Measurements from ENCODE around the gene ALK.

The ALK gene

GRCh38 chr2:29597035-29597434 is 324.4 kb downstream of the ALK start:
- Histone ChIP-seq H2AFZ (ENCODE audit: low read depth, low read length) (no peak overlapping the region), H3K79me2 (ENCODE audit: low read length) (no peaks in the 10 kb centered on the region), H3K4me3 (ENCODE audit: low read length) (no peak overlapping the region)

GRCh38 chr2:29596584-29596983 is 324.8 kb downstream of the ALK start:
- Histone ChIP-seq H3K4me1 (ENCODE audit: low read length) (no peaks in the 10 kb centered on the region), H3K9ac (ENCODE audit: low read length) (no peak overlapping the region), H3K79me2 (ENCODE audit: low read length) (no peaks in the 10 kb centered on the region), H2AFZ (ENCODE audit: low read depth, low read length) (no peak overlapping the region), H3K27ac (ENCODE audit: low read length) (no peak overlapping the region), H3K4me3 (ENCODE audit: low read length) (no peak overlapping the region), H3K36me3 (replicated peaks; ENCODE audit: low read depth, low read length) (no peaks in the 10 kb centered on the region), H3K4me2 (ENCODE audit: low read length) (no peak overlapping the region), H4K20me1 (ENCODE audit: insufficient read depth, low read length) (no peaks in the 10 kb centered on the region), H3K27me3 (ENCODE audit: low read depth, low read length) (peaks cover 5% of the 10 kb centered on the region; the same call in 1 of the 2 replicates), H3K9me3 (ENCODE audit: insufficient read depth, low read length) (no peaks in the 10 kb centered on the region)
- TF ChIP-seq EZH2phosphoT487 (IDR thresholded peaks at IDR 0.05; ENCODE audit: low read depth) (no peak), CTCF (IDR thresholded peaks at IDR 0.05; ENCODE audit: low read depth, low read length) (no peak)

More at GRCh38 chr2:29597035-29597434, 324.4 kb downstream of the ALK start:
- Histone ChIP-seq H4K20me1 (ENCODE audit: insufficient read depth, low read length) (no peaks in the 10 kb centered on the region), H3K4me2 (ENCODE audit: low read length) (no peak overlapping the region), H3K4me1 (ENCODE audit: low read length) (no peaks in the 10 kb centered on the region), H3K27me3 (ENCODE audit: low read depth, low read length) (peaks cover 5% of the 10 kb centered on the region; the same call in 1 of the 2 replicates), H3K9me3 (ENCODE audit: insufficient read depth, low read length) (no peaks in the 10 kb centered on the region), H3K36me3 (replicated peaks; ENCODE audit: low read depth, low read length) (no peaks in the 10 kb centered on the region), H3K9ac (ENCODE audit: low read length) (no peak overlapping the region), H3K27ac (ENCODE audit: low read length) (no peak overlapping the region)
- TF ChIP-seq EZH2phosphoT487 (IDR thresholded peaks at IDR 0.05; ENCODE audit: low read depth) (no peak), CTCF (IDR thresholded peaks at IDR 0.05; ENCODE audit: low read depth, low read length) (no peak)

GRCh38 chr2:29591600-29591999 is 329.8 kb downstream of the ALK start:
- Histone ChIP-seq H2AFZ (ENCODE audit: low read depth, low read length) (no peak overlapping the region), H3K79me2 (ENCODE audit: low read length) (no peaks in the 10 kb centered on the region), H3K27ac (ENCODE audit: low read length) (no peak overlapping the region), H4K20me1 (ENCODE audit: insufficient read depth, low read length) (no peaks in the 10 kb centered on the region), H3K4me1 (ENCODE audit: low read length) (no peaks in the 10 kb centered on the region), H3K4me2 (ENCODE audit: low read length) (no peak overlapping the region), H3K4me3 (ENCODE audit: low read length) (no peak overlapping the region), H3K9me3 (ENCODE audit: insufficient read depth, low read length) (no peaks in the 10 kb centered on the region), H3K9ac (ENCODE audit: low read length) (no peak overlapping the region), H3K27me3 (ENCODE audit: low read depth, low read length) (peaks cover 8% of the 10 kb centered on the region; the same call in 1 of the 2 replicates), H3K36me3 (replicated peaks; ENCODE audit: low read depth, low read length) (no peaks in the 10 kb centered on the region)
- TF ChIP-seq CTCF (IDR thresholded peaks at IDR 0.05; ENCODE audit: low read depth, low read length) (no peak), EZH2phosphoT487 (IDR thresholded peaks at IDR 0.05; ENCODE audit: low read depth) (no peak)

- Histone ChIP-seq H3K4me1 (ENCODE audit: low read length) (no peaks in the 10 kb centered on the region), H3K9me3 (ENCODE audit: insufficient read depth, low read length) (no peaks in the 10 kb centered on the region), H3K79me2 (ENCODE audit: low read length) (no peaks in the 10 kb centered on the region), H3K36me3 (replicated peaks; ENCODE audit: low read depth, low read length) (no peaks in the 10 kb centered on the region), H2AFZ (ENCODE audit: low read depth, low read length) (no peak overlapping the region), H4K20me1 (ENCODE audit: insufficient read depth, low read length) (no peaks in the 10 kb centered on the region), H3K27ac (ENCODE audit: low read length) (no peak overlapping the region), H3K27me3 (ENCODE audit: low read depth, low read length) (peaks cover 8% of the 10 kb centered on the region; the same call in 1 of the 2 replicates), H3K4me2 (ENCODE audit: low read length) (no peak overlapping the region), H3K4me3 (ENCODE audit: low read length) (no peak overlapping the region), H3K9ac (ENCODE audit: low read length) (no peak overlapping the region)
- TF ChIP-seq EZH2phosphoT487 (IDR thresholded peaks at IDR 0.05; ENCODE audit: low read depth) = no peak
- TF ChIP-seq CTCF (IDR thresholded peaks at IDR 0.05; ENCODE audit: low read depth, low read length) = no peak
Observed at GRCh38 chr2:29590211-29590610, 331.2 kb downstream of the ALK start.
